GM23248 (cell line): ENCODE measurements around the gene CCDC194.

Experiments
- EZH2 ChIP-seq: fragments of 200-600 bp; sonication (generic); IDR thresholded peaks from 2 replicates; pipeline ENCODE4 v1.6.1; 2018; ENCODE audit warnings: antibody characterized with exemption, mild to moderate bottlenecking; ENCODE audit not compliant: insufficient read depth, poor library complexity, severe bottlenecking
- EZH2phosphoT487 ChIP-seq: fragments of 200-600 bp; sonication (generic); IDR thresholded peaks from 2 replicates; pipeline ENCODE4 v1.6.1; 2018; ENCODE audit warnings: antibody characterized with exemption, moderate library complexity, mild to moderate bottlenecking, low read depth; ENCODE audit not compliant: insufficient read depth

GRCh38 chr19:17389288-17389687 lies 4.7 kb downstream of the CCDC194 start:
- no peak for TF ChIP-seq EZH2
- TF ChIP-seq EZH2phosphoT487, result no peak
